ENCODE measurements around the gene IL34. TPM values are rescaled to one million over a fixed set of nuclear protein-coding genes. Genes with fewer than 3 reads are reported as not detected.

The IL34 gene
- total and polyA plus RNA-seq, 7 experiments from 2014 or later, result 0.38 to 1.1 (median 0.50) TPM; not detected in 4

DNA sequence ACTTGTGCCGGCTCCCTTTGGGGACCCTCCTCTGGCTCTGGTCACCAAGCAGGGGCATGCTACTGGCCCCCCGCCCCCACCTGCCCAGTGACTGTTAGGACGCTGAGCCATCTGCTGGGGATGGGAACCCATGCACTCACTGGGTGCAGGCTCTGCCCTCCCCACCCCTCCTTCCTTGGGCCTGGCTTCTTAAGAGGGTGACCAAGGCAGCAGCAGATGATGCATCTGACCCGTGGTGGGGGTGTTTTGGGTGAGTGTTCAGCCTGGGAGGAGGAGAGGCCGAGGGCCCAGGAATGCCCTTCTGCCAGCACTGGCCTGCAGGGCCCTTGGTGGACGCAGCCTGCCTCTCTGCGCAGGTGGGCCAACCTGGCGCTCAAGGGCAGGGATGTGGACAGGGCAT, 58.7 kb downstream of the IL34 start:
- ChIA-PET POLR2A (no interaction called here), CTCF (no interaction called here)
- intact Hi-C loops (cut with micrococcal nuclease), result no loop called here
- DNase-seq (no peak), ATAC-seq (no peak)
- peaks cover 0 to 7% (median 0%) of the 10 kb centered on the region in 5 donors for H3K36me3 Mint-ChIP-seq
- H3K4me3 ChIP-seq (ENCODE audit: low read length), result no peak overlapping the region
- no peak overlapping the region for H3K27ac Mint-ChIP-seq
- no peaks in the 10 kb centered on the region for H3K27me3 Mint-ChIP-seq
- H3K9me3 Mint-ChIP-seq, result no peaks in the 10 kb centered on the region
- no peaks in the 10 kb centered on the region for H3K9me3 ChIP-seq (ENCODE audit: control insufficient read depth in 2 of 3, low read length in 3 of 3)
- no peak overlapping the region for H3K27ac ChIP-seq (ENCODE audit: low read depth, low read length)
- no peak overlapping the region for H3K4me3 Mint-ChIP-seq
- H3K36me3 ChIP-seq (ENCODE audit: control insufficient read depth in 2 of 3, insufficient read depth in 3 of 3, low read length in 3 of 3), result peaks cover 0 to 23% (median 0%) of the 10 kb centered on the region in 3 experiments
- H3K4me1 ChIP-seq (ENCODE audit: control insufficient read depth in 2 of 2, insufficient read depth in 2 of 2, low read length in 2 of 2), result no peaks in the 10 kb centered on the region
- H3K4me1 Mint-ChIP-seq, result peaks cover 0 to 9% (median 0%) of the 10 kb centered on the region in 7 donors
- no peaks in the 10 kb centered on the region for H3K27me3 ChIP-seq (ENCODE audit: control insufficient read depth in 2 of 2, insufficient read depth in 2 of 2, low read length in 2 of 2)

DNA sequence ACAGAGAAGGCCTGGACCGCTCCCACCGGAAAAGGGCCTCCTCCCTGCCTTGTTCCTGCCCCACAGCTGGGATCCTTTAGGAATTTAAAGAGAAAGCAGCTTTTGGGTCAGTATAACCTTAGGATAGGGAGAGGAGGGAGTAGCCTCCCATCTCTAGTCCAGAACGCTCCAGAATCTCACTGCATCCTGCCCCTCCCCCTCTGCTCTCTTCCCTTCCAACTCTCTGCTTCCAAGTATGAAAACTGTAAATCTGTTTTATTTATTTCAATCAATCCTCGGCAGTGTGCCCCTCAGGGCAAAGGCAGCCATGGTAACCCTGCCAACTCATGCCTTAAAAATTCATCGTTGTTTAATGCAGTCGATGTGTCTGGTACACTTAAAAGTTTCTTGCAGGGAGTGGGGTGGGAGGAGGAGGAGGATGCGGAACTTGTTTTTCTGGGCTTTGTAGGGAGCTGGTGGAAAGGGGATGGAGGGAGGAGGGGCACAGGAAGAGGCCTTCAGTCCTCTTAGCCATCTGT, 60.6 kb downstream of the IL34 start:
- peaks cover 0 to 12% (median 4%) of the 10 kb centered on the region in 5 donors for H3K36me3 Mint-ChIP-seq
- intact Hi-C loops (cut with micrococcal nuclease), result no loop called here
- no peak overlapping the region for H3K27ac Mint-ChIP-seq
- H3K27ac ChIP-seq (ENCODE audit: low read depth, low read length), result no peak overlapping the region
- H3K9me3 ChIP-seq (ENCODE audit: control insufficient read depth in 2 of 3, low read length in 3 of 3), result no peaks in the 10 kb centered on the region
- H3K4me3 Mint-ChIP-seq, result no peak overlapping the region
- H3K27me3 Mint-ChIP-seq, result no peaks in the 10 kb centered on the region
- no peak overlapping the region for H3K4me3 ChIP-seq (ENCODE audit: low read length)
- DNase-seq, result no peak
- H3K4me1 Mint-ChIP-seq, result peaks cover 0 to 5% (median 0%) of the 10 kb centered on the region in 7 donors
- POLR2A ChIA-PET, result no interaction called here
- CTCF ChIA-PET, result no interaction called here
- no peak for ATAC-seq
- no peaks in the 10 kb centered on the region for H3K4me1 ChIP-seq (ENCODE audit: control insufficient read depth in 2 of 2, insufficient read depth in 2 of 2, low read length in 2 of 2)
- no peaks in the 10 kb centered on the region for H3K27me3 ChIP-seq (ENCODE audit: control insufficient read depth in 2 of 2, insufficient read depth in 2 of 2, low read length in 2 of 2)
- no peaks in the 10 kb centered on the region for H3K9me3 Mint-ChIP-seq
- H3K36me3 ChIP-seq (ENCODE audit: control insufficient read depth in 2 of 3, insufficient read depth in 3 of 3, low read length in 3 of 3), result peaks cover 0 to 19% (median 0%) of the 10 kb centered on the region in 3 experiments

- ATAC-seq, result no peak
- no peaks in the 10 kb centered on the region for H3K9me3 ChIP-seq (ENCODE audit: control insufficient read depth in 2 of 3, low read length in 3 of 3)
- Mint-ChIP-seq H3K36me3 (peaks cover 0 to 15% (median 4%) of the 10 kb centered on the region in 5 donors), H3K4me3 (no peak overlapping the region), H3K27me3 (no peaks in the 10 kb centered on the region), H3K27ac (peak overlapping the region in 3 of 9 donors; percentile 26 to 33 (median 28)), H3K4me1 (peaks cover 0 to 5% (median 0%) of the 10 kb centered on the region in 7 donors), H3K9me3 (no peaks in the 10 kb centered on the region)
- H3K27ac ChIP-seq (ENCODE audit: low read depth, low read length), result no peak overlapping the region
- H3K4me3 ChIP-seq (ENCODE audit: low read length), result no peak overlapping the region
- no peaks in the 10 kb centered on the region for H3K4me1 ChIP-seq (ENCODE audit: control insufficient read depth in 2 of 2, insufficient read depth in 2 of 2, low read length in 2 of 2)
- ChIA-PET CTCF (no interaction called here), POLR2A (no interaction called here)
- no peak for DNase-seq
- H3K27me3 ChIP-seq (ENCODE audit: control insufficient read depth in 2 of 2, insufficient read depth in 2 of 2, low read length in 2 of 2), result no peaks in the 10 kb centered on the region
- intact Hi-C loops (cut with micrococcal nuclease), result no loop called here
- peaks cover 0 to 19% (median 0%) of the 10 kb centered on the region in 3 experiments for H3K36me3 ChIP-seq (ENCODE audit: control insufficient read depth in 2 of 3, insufficient read depth in 3 of 3, low read length in 3 of 3)
Measured at GRCh38 chr16:70708366-70709246, 62.2 kb downstream of the IL34 start.

DNA sequence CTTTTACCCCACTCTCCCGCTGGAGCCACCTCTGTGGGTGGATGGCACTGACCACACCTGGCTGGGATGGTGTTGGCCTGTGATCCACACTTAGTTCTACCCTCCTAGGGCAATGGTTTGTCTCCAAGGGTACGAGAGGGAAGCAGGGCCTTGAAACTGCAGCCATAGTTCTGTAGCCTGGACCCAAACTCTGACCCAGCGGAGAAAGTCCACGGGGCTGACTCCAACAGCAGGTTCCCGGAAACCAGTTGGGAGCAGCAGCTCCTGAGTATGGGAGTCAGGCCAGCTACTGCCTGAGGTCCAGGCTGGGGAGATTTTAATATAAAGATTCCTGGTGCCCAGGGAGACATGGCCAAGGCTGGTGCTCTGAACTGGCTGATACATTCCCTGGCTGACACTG, 63.1 kb downstream of the IL34 start:
- H3K4me1 Mint-ChIP-seq, result peaks cover 0 to 5% (median 0%) of the 10 kb centered on the region in 7 donors
- ChIA-PET POLR2A (no interaction called here), CTCF (no interaction called here)
- peaks cover 0 to 15% (median 4%) of the 10 kb centered on the region in 5 donors for H3K36me3 Mint-ChIP-seq
- H3K36me3 ChIP-seq (ENCODE audit: control insufficient read depth in 2 of 3, insufficient read depth in 3 of 3, low read length in 3 of 3), result peaks cover 0 to 19% (median 0%) of the 10 kb centered on the region in 3 experiments
- no peaks in the 10 kb centered on the region for H3K27me3 ChIP-seq (ENCODE audit: control insufficient read depth in 2 of 2, insufficient read depth in 2 of 2, low read length in 2 of 2)
- ATAC-seq (no peak), DNase-seq (no peak)
- no peak overlapping the region for H3K27ac Mint-ChIP-seq
- no peak overlapping the region for H3K27ac ChIP-seq (ENCODE audit: low read depth, low read length)
- no peaks in the 10 kb centered on the region for H3K9me3 Mint-ChIP-seq
- intact Hi-C loops (cut with micrococcal nuclease), result no loop called here
- H3K4me3 ChIP-seq (ENCODE audit: low read length), result no peak overlapping the region
- H3K4me3 Mint-ChIP-seq, result no peak overlapping the region
- H3K4me1 ChIP-seq (ENCODE audit: control insufficient read depth in 2 of 2, insufficient read depth in 2 of 2, low read length in 2 of 2), result no peaks in the 10 kb centered on the region
- H3K27me3 Mint-ChIP-seq, result no peaks in the 10 kb centered on the region
- H3K9me3 ChIP-seq (ENCODE audit: control insufficient read depth in 2 of 3, low read length in 3 of 3), result no peaks in the 10 kb centered on the region

GRCh38 chr16:70709942-70710341, 63.6 kb downstream of the IL34 start:
- no peak overlapping the region for H3K4me3 Mint-ChIP-seq
- Histone ChIP-seq H3K9me3 (ENCODE audit: control insufficient read depth in 2 of 3, low read length in 3 of 3) (no peaks in the 10 kb centered on the region), H3K27ac (ENCODE audit: low read depth, low read length) (no peak overlapping the region), H3K4me1 (ENCODE audit: control insufficient read depth in 2 of 2, insufficient read depth in 2 of 2, low read length in 2 of 2) (no peaks in the 10 kb centered on the region), H3K27me3 (ENCODE audit: control insufficient read depth in 2 of 2, insufficient read depth in 2 of 2, low read length in 2 of 2) (no peaks in the 10 kb centered on the region), H3K36me3 (ENCODE audit: control insufficient read depth in 2 of 3, insufficient read depth in 3 of 3, low read length in 3 of 3) (peaks cover 0 to 19% (median 0%) of the 10 kb centered on the region in 3 experiments), H3K4me3 (ENCODE audit: low read length) (no peak overlapping the region)
- H3K4me1 Mint-ChIP-seq, result peaks cover 0 to 5% (median 0%) of the 10 kb centered on the region in 7 donors
- intact Hi-C loops (cut with micrococcal nuclease), result no loop called here
- H3K36me3 Mint-ChIP-seq, result peaks cover 0 to 15% (median 4%) of the 10 kb centered on the region in 5 donors
- ATAC-seq (no peak), DNase-seq (no peak)
- ChIA-PET POLR2A (no interaction called here), CTCF (no interaction called here)
- no peaks in the 10 kb centered on the region for H3K9me3 Mint-ChIP-seq
- H3K27ac Mint-ChIP-seq, result peak overlapping the region in 1 of 9 donors; percentile 54
- no peaks in the 10 kb centered on the region for H3K27me3 Mint-ChIP-seq

Other genes with a start within 250 kb of the IL34 start
- 10 to 100 TPM; 16.6 to 35.9 (median 30.4) TPM for gene ST3GAL2, start 207.5 kb upstream of the IL34 start, total RNA-seq
- gene ST3GAL2, start 207.5 kb upstream of the IL34 start, polyA plus RNA-seq, result 10 to 100 TPM; 11.3 to 22.5 TPM
- 10 to 100 TPM; 23.7 to 45.2 (median 36.7) TPM for gene FCSK, start 192.0 kb upstream of the IL34 start, total RNA-seq
- gene FCSK, start 192.0 kb upstream of the IL34 start, polyA plus RNA-seq, result 10 to 100 TPM in 1 of 2 donors, 1 to 10 TPM in 1; 7.5 to 10.3 TPM
- gene COG4, start 123.0 kb upstream of the IL34 start, total RNA-seq, result 10 to 100 TPM; 38.3 to 68.6 (median 58.7) TPM
- gene COG4, start 123.0 kb upstream of the IL34 start, polyA plus RNA-seq, result 10 to 100 TPM; 46.1 to 50.5 TPM
- gene SF3B3, start 122.7 kb upstream of the IL34 start, total RNA-seq, result 100 to 1,000 TPM; 189 to 415 (median 267) TPM
- gene SF3B3, start 122.7 kb upstream of the IL34 start, polyA plus RNA-seq, result 10 to 100 TPM; 69.0 to 93.7 TPM
- gene MTSS2, start 39.5 kb downstream of the IL34 start, total RNA-seq, result 10 to 100 TPM in 3 of 5 experiments, 1 to 10 TPM in 2; 1.4 to 16.7 (median 11.5) TPM
- not detected for gene MTSS2, start 39.5 kb downstream of the IL34 start, polyA plus RNA-seq
- 10 to 100 TPM; 36.7 to 47.1 (median 45.9) TPM for gene VAC14, start 154.6 kb downstream of the IL34 start, total RNA-seq
- gene VAC14, start 154.6 kb downstream of the IL34 start, polyA plus RNA-seq, result 10 to 100 TPM; 29.2 to 61.2 TPM